ENCODE results near the gene SF3A2.

DNA sequence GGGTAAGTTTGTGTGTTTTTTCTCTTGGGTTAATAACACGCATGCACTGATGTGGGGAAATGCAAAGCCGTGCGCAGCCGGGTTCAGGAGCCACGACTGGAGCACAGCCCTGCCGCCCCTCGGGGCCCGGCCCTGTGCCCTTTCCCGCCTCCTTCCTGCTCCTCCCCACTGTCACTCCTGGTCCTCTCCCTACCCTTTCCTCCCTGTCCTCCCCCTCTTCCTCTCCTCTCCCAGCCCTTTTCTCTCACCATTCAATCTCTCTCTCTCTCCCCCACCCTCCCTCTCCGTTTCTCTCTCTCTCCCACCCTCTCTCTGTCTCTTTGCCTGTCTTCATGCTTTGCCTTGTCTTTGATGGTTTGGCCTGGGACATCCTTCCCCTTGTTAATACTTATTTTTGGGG, 27.6 kb upstream of the SF3A2 start:
- TF ChIP-seq CREM (CRISPR knock-in tag; IDR thresholded peaks at IDR 0.05) (no peak), ZNF416 (CRISPR knock-in tag; IDR thresholded peaks at IDR 0.05) (no peak), KAT7 (CRISPR knock-in tag; IDR thresholded peaks at IDR 0.05; ENCODE audit: borderline replicate concordance) (no peak), ATF1 (CRISPR knock-in tag; IDR thresholded peaks at IDR 0.05) (no peak)
